H9 (cell line): ENCODE results near the gene NT5DC2. TPM values are rescaled to one million over a fixed set of nuclear protein-coding genes. Genes with fewer than 3 reads are reported as not detected.

Experiments used
- DNase-seq: peaks from one replicate; pipeline ENCODE4 v3.0.0-alpha.2; 2017
- H2AFZ ChIP-seq: one replicate; pipeline ENCODE4 v1.6.1; 2013; ENCODE audit warnings: mild to moderate bottlenecking, low read length, control low read depth, moderate library complexity
- H2AK5ac ChIP-seq: 2 replicates; pipeline ENCODE4 v1.6.1; 2013; ENCODE audit warnings: low read length, control low read depth, mixed read lengths; ENCODE audit not compliant: insufficient read length
- H2BK120ac ChIP-seq: one replicate; pipeline ENCODE4 v1.6.1; 2013; ENCODE audit warnings: low read depth, mild to moderate bottlenecking, low read length, control low read depth, inconsistent platforms; ENCODE audit not compliant: poor library complexity, severe bottlenecking
- H2BK12ac ChIP-seq: 2 replicates; pipeline ENCODE4 v1.6.1; 2013; ENCODE audit warnings: low read length, control low read depth, mixed read lengths, low read depth; ENCODE audit not compliant: insufficient read length
- H2BK15ac ChIP-seq: 2 replicates; pipeline ENCODE4 v1.6.1; 2013; ENCODE audit warnings: low read depth, low read length, control low read depth
- H2BK20ac ChIP-seq: one replicate; pipeline ENCODE4 v1.6.1; 2013; ENCODE audit warnings: low read depth, mild to moderate bottlenecking, low read length, control low read depth, inconsistent platforms; ENCODE audit not compliant: poor library complexity, severe bottlenecking
- H2BK5ac ChIP-seq: 2 replicates; pipeline ENCODE4 v1.6.1; 2013; ENCODE audit warnings: low read length, control low read depth, mixed read lengths; ENCODE audit not compliant: insufficient read length
- H3K14ac ChIP-seq: 2 replicates; pipeline ENCODE4 v1.6.1; 2013; ENCODE audit warnings: low read length, control low read depth; ENCODE audit not compliant: insufficient read depth
- H3K18ac ChIP-seq: 2 replicates; pipeline ENCODE4 v1.6.1; 2013; ENCODE audit warnings: low read depth, mild to moderate bottlenecking, mixed read lengths, low read length, control low read depth; ENCODE audit not compliant: insufficient read length
- H3K23ac ChIP-seq: 2 replicates; pipeline ENCODE4 v1.6.1; 2013; ENCODE audit warnings: low read length, control low read depth, mixed read lengths, low read depth; ENCODE audit not compliant: insufficient read length
- H3K23me2 ChIP-seq: 2 replicates; pipeline ENCODE4 v1.6.1; 2013; ENCODE audit warnings: low read depth, mild to moderate bottlenecking, mixed read lengths, low read length, control low read depth; ENCODE audit not compliant: insufficient read length, poor library complexity, severe bottlenecking
- H3K27ac ChIP-seq: 2 replicates; pipeline ENCODE4 v1.5.1; 2013; ENCODE audit warnings: low read length, control low read depth, mixed read lengths, low read depth; ENCODE audit not compliant: insufficient read length
- H3K27me3 ChIP-seq: 2 replicates; pipeline ENCODE4 v1.6.1; 2013; ENCODE audit warnings: low read length, control low read depth, inconsistent platforms; ENCODE audit not compliant: insufficient read depth
- H3K4ac ChIP-seq: 2 replicates; pipeline ENCODE4 v1.6.1; 2013; ENCODE audit warnings: low read depth, mild to moderate bottlenecking, control low read depth, inconsistent platforms, low read length, moderate library complexity
- H3K4me1 ChIP-seq: 2 replicates; pipeline ENCODE4 v1.6.1; 2013; ENCODE audit warnings: low read length, control low read depth, inconsistent platforms; ENCODE audit not compliant: insufficient read depth
- H3K4me2 ChIP-seq: 2 replicates; pipeline ENCODE4 v1.6.1; 2013; ENCODE audit warnings: low read length, control low read depth, mixed read lengths; ENCODE audit not compliant: insufficient read length, insufficient read depth
- H3K56ac ChIP-seq: 2 replicates; pipeline ENCODE4 v1.6.1; 2013; ENCODE audit warnings: low read depth, mild to moderate bottlenecking, mixed read lengths, low read length, control low read depth; ENCODE audit not compliant: insufficient read length
- H3K79me1 ChIP-seq: 2 replicates; pipeline ENCODE4 v1.6.1; 2013; ENCODE audit warnings: low read depth, mild to moderate bottlenecking, moderate library complexity, low read length, control low read depth, inconsistent platforms; ENCODE audit not compliant: insufficient read depth, poor library complexity, severe bottlenecking
- H3K79me2 ChIP-seq: 2 replicates; pipeline ENCODE4 v1.6.1; 2013; ENCODE audit warnings: low read length, control low read depth, inconsistent platforms; ENCODE audit not compliant: insufficient read depth
- H3K9ac ChIP-seq: 2 replicates; pipeline ENCODE4 v1.6.1; 2013; ENCODE audit warnings: low read length, control low read depth, mixed read lengths; ENCODE audit not compliant: insufficient read length; ENCODE audit errors: extremely low read depth
- H3K9me3 ChIP-seq: one replicate; pipeline ENCODE4 v1.6.1; 2013; ENCODE audit warnings: low read depth, low read length, inconsistent platforms; ENCODE audit not compliant: control insufficient read depth
- H3T11ph ChIP-seq: one replicate; pipeline ENCODE4 v1.6.1; 2013; ENCODE audit warnings: mild to moderate bottlenecking, low read length, control low read depth, inconsistent platforms
- H4K20me1 ChIP-seq: one replicate; pipeline ENCODE4 v1.6.1; 2013; ENCODE audit not compliant: control insufficient read depth, insufficient read length, insufficient read depth
- H4K5ac ChIP-seq: 2 replicates; pipeline ENCODE4 v1.6.1; 2013; ENCODE audit warnings: low read depth, mild to moderate bottlenecking, mixed read lengths, low read length, control low read depth; ENCODE audit not compliant: insufficient read length
- H4K8ac ChIP-seq: replicated peaks from 2 replicates; pipeline ENCODE4 v1.6.1; 2013; ENCODE audit warnings: low read length, control low read depth, mixed read lengths, low read depth; ENCODE audit not compliant: insufficient read length
- H4K91ac ChIP-seq: 2 replicates; pipeline ENCODE4 v1.6.1; 2013; ENCODE audit warnings: low read depth, mild to moderate bottlenecking, moderate library complexity, mixed read lengths, low read length, control low read depth; ENCODE audit not compliant: insufficient read length
- H3K27ac Mint-ChIP-seq, 3 experiments: 2 replicates in 2 of 3; 3 replicates in 1 of 3; pipeline ENCODE4 v1.8.0; 2020 to 2021; ENCODE audit warnings: mixed read lengths in 3 of 3, mild to moderate bottlenecking in 1 of 3, moderate library complexity in 1 of 3
- H3K27me3 Mint-ChIP-seq: 2 replicates; pipeline ENCODE4 v1.8.0; 2021; ENCODE audit warnings: low read depth, mild to moderate bottlenecking, moderate library complexity, mixed read lengths
- H3K36me3 Mint-ChIP-seq, 3 experiments: 2 replicates in 2 of 3; 3 replicates in 1 of 3; pipeline ENCODE4 v1.8.0; 2020 to 2021; ENCODE audit warnings: low read depth in 3 of 3, mixed read lengths in 3 of 3; ENCODE audit not compliant: insufficient read depth in 1 of 3
- H3K4me1 Mint-ChIP-seq, 2 experiments: 2 replicates each; pipeline ENCODE4 v1.8.0; 2020; ENCODE audit warnings: mixed read lengths in 2 of 2
- H3K4me3 Mint-ChIP-seq, 2 experiments: 2 replicates in 1 of 2; 3 replicates in 1 of 2; pipeline ENCODE4 v1.8.0; 2020 to 2021; ENCODE audit warnings: mild to moderate bottlenecking in 2 of 2, mixed read lengths in 2 of 2, moderate library complexity in 1 of 2
- H3K9me3 Mint-ChIP-seq, 2 experiments: 2 replicates in 1 of 2; 3 replicates in 1 of 2; pipeline ENCODE4 v1.8.0; 2020; ENCODE audit warnings: mild to moderate bottlenecking in 2 of 2, mixed read lengths in 2 of 2, moderate library complexity in 1 of 2
- WGBS: extraction: QIAGEN DNeasy Blood & Tissue Kit; methylation state at CpG from one replicate; pipeline ENCODE4 v1.1.7; 2013; ENCODE audit warnings: missing lambda C conversion rate, low lambda C conversion rate, mixed read lengths; ENCODE audit not compliant: insufficient read length; ENCODE audit errors: extremely low coverage; 5-methylcytosine and 5-hydroxymethylcytosine counted together
- total RNA-seq: library from RNA; stranded (reverse); gene quantifications from 2 replicates; pipeline ENCODE4 v1.2.1, GENCODE V29; 2021
- TF ChIP-seq, protein P1 (sequence below): fragments of 200-600 bp; sonication (generic); conservative IDR thresholded peaks from 3 replicates; pipeline ENCODE4 v1.8.0; 2021; ENCODE audit warnings: antibody characterized with exemption, mild to moderate bottlenecking

The NT5DC2 gene
- total RNA-seq, 1 experiment from 2014 or later: 444 TPM

GRCh38 chr3:52502808-52503350, 30.8 kb downstream of the NT5DC2 start:
- H2BK5ac ChIP-seq: no peak overlapping the region
- H3K9me3 ChIP-seq: no peaks in the 10 kb centered on the region
- H4K5ac ChIP-seq: no peak overlapping the region
- TF ChIP-seq, protein P1, sequence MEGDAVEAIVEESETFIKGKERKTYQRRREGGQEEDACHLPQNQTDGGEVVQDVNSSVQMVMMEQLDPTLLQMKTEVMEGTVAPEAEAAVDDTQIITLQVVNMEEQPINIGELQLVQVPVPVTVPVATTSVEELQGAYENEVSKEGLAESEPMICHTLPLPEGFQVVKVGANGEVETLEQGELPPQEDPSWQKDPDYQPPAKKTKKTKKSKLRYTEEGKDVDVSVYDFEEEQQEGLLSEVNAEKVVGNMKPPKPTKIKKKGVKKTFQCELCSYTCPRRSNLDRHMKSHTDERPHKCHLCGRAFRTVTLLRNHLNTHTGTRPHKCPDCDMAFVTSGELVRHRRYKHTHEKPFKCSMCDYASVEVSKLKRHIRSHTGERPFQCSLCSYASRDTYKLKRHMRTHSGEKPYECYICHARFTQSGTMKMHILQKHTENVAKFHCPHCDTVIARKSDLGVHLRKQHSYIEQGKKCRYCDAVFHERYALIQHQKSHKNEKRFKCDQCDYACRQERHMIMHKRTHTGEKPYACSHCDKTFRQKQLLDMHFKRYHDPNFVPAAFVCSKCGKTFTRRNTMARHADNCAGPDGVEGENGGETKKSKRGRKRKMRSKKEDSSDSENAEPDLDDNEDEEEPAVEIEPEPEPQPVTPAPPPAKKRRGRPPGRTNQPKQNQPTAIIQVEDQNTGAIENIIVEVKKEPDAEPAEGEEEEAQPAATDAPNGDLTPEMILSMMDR: no peak
- no peaks in the 10 kb centered on the region; the same call in 1 of the 2 replicates for H3K4me1 ChIP-seq
- no peak overlapping the region for H3T11ph ChIP-seq
- H3K4ac ChIP-seq: no peak overlapping the region
- H2BK12ac ChIP-seq: no peak overlapping the region
- Mint-ChIP-seq H3K27me3 (no peaks in the 10 kb centered on the region; the same call in 1 of the 2 replicates), H3K9me3 (no peaks in the 10 kb centered on the region), H3K36me3 (no peaks in the 10 kb centered on the region), H3K4me1 (peaks cover 14 to 27% of the 10 kb centered on the region in 2 experiments), H3K4me3 (no peak overlapping the region), H3K27ac (no peak overlapping the region; a peak in 1 of 7 replicates)
- no peaks in the 10 kb centered on the region for H3K79me1 ChIP-seq
- no peak overlapping the region for H2AFZ ChIP-seq
- no peak overlapping the region for H3K56ac ChIP-seq
- H4K8ac ChIP-seq: no peak overlapping the region
- no peaks in the 10 kb centered on the region for H4K20me1 ChIP-seq
- WGBS: no CpG with 5 or more reads among the region's 11 CpGs
- DNase-seq: no peak
- H4K91ac ChIP-seq: no peak overlapping the region
- H3K18ac ChIP-seq: no peak overlapping the region
- H3K4me2 ChIP-seq: no peak overlapping the region
- H3K27me3 ChIP-seq: no peaks in the 10 kb centered on the region
- H3K23me2 ChIP-seq: no peaks in the 10 kb centered on the region
- no peaks in the 10 kb centered on the region for H3K79me2 ChIP-seq
- H2AK5ac ChIP-seq: no peak overlapping the region
- no peak overlapping the region for H3K9ac ChIP-seq
- no peak overlapping the region for H2BK15ac ChIP-seq
- no peak overlapping the region for H3K27ac ChIP-seq
- no peak overlapping the region for H2BK20ac ChIP-seq
- H3K14ac ChIP-seq: no peak overlapping the region
- no peak overlapping the region for H2BK120ac ChIP-seq
- no peak overlapping the region for H3K23ac ChIP-seq
